GM19452 (cell line): Measurements from ENCODE around the gene PPFIA2.

Source experiments
- ATAC-seq: cut with Tn5 transposase; IDR thresholded peaks from one replicate; pipeline ENCODE4 v1.9.1; 2021; ENCODE audit not compliant: unreplicated experiment

The PPFIA2 gene

DNA sequence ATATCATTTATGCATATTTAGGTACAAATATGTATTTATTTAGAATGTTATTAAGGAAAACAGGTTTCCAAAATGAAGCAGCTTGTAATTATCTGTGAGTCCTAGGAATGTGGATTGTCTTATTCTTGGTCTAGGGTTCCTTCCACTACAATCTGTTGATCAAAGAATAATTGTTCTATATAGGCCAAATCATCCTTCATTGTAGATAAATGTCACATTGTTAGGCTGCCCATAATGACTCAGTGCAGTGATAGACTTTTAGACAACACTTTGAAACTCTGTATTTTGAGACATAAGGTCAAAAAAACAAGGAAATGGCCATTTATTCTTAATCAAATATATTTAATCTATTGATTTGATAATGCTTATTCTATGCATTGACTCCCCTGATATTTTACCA is 398.2 kb downstream of the PPFIA2 start:
- ATAC-seq = no peak

GRCh38 chr12:81359736-81360135 is 399.4 kb downstream of the PPFIA2 start:
- ATAC-seq = no peak

GRCh38 chr12:81354327-81354932 is 404.7 kb downstream of the PPFIA2 start:
- ATAC-seq = no peak

DNA sequence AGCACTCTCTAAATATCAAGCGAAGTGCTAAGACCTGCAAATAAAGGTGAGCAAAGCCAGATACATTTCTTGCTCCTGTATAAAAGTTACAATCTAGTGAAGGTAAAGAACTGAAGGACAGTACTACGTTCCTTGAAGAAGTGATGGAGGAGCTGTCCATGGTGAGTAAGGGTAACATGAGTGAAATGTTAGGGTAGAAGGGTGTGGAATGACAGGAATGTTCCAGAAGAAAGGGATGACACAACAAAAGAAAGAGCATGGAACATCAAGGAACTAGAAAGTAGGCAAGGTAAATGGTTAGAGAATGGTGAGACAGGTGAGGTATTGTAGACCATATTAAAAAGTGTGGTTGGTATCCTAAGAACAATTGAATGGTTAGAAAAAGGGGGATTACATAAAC is 408.8 kb downstream of the PPFIA2 start:
- no peak for ATAC-seq

DNA sequence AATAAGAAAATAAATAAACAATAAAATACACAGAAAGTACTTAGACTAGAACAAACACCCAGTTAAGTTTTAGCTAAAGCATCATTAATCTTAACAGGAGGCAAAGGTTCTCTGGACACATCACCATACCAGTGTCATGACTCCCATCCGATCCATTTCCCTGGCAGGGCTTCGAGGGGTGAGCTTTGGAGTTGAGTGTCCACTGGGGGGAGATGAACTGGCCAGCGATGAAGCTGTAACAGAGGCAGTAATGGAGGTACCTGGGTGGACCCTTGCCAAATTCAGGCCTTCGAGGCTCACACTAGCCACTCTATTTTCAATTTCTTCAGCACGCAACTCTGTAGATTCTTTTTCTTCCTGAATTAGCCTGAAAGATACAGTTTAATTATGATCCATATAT is 411.7 kb downstream of the PPFIA2 start:
- no peak for ATAC-seq

DNA sequence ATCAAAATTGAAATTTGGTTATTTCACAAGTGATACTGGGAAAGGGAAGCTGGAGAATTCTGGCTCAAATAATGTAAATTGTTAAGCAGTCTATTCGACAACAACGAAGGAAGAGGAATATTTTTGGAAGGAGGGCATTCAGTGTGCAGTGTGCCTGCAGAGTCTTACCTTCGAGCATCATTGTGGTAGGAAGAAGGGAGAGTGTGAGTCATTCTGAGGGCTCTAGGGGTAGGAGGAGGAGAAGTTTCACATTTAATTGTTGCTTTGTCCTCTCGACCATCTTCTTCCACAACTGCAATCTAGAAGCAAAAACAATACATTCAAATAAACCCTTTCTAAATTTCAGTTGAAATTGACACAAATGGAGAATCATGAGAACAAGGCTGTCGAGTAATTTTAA is 418.2 kb downstream of the PPFIA2 start:
- ATAC-seq = no peak

- no peak for ATAC-seq
Measured at GRCh38 chr12:81339071-81339470, 420.1 kb downstream of the PPFIA2 start.

- no peak for ATAC-seq
Measured at GRCh38 chr12:81337886-81338285, 421.3 kb downstream of the PPFIA2 start.

- ATAC-seq = no peak
Measured at GRCh38 chr12:81333812-81334211, 425.3 kb downstream of the PPFIA2 start.

- ATAC-seq = no peak
Measured at GRCh38 chr12:81332054-81332453, 427.1 kb downstream of the PPFIA2 start.

GRCh38 chr12:81330480-81330879 is 428.7 kb downstream of the PPFIA2 start:
- no peak for ATAC-seq

DNA sequence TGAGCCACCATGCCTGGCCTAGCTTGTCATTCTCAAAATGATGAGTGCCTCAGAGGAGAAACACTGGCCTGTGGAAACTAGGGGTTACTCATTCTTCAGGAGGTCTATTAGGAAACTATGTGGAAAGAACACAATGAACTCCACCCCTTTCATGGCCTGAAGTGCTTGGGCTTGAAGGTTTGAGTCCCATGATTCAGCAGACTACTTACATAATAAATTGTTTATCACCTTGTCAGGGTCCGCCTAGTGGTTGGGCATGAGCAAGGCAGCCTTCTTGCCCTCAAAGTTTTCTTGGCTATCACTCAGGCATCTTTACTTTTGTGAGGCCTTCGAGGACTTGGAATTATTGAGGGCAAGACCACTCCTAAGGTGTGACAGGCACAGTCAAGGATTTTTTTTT is 430.1 kb downstream of the PPFIA2 start:
- ATAC-seq = no peak

GRCh38 chr12:81327425-81327824 is 431.7 kb downstream of the PPFIA2 start:
- ATAC-seq = no peak

GRCh38 chr12:81325086-81325485 is 434.1 kb downstream of the PPFIA2 start:
- no peak for ATAC-seq

DNA sequence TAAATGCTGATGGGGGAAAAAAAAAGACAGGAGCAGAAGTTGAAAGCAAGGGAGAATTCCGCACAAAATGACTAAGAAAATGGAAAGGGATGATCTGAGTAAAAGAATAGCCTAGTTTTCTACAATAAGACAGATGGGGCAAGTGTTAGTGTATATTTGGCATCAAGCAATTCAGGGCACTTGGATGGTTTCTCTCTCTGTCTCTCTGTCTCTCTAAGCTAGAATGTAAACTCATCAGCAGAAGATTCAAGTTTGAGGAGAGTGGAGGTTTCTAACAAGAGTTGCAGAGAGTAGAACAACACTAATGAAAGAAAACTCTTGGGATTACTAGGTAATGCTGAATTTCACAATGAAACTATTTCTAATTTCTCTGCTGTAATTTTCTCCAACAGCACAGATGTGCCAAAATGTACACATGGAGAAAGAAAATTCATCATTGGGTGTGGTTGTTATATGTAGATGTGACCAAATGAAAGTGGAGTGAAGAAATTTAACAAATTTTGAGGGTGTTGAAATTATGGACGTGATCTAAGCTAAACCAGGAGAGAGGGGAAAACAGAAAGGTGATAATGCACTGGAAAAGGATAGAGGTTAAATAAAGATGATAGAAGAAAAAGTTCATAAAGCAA is 444.1 kb downstream of the PPFIA2 start:
- no peak for ATAC-seq

GRCh38 chr12:81303935-81304334 is 455.2 kb downstream of the PPFIA2 start:
- ATAC-seq = no peak

GRCh38 chr12:81300454-81300853 is 458.7 kb downstream of the PPFIA2 start:
- no peak for ATAC-seq

DNA sequence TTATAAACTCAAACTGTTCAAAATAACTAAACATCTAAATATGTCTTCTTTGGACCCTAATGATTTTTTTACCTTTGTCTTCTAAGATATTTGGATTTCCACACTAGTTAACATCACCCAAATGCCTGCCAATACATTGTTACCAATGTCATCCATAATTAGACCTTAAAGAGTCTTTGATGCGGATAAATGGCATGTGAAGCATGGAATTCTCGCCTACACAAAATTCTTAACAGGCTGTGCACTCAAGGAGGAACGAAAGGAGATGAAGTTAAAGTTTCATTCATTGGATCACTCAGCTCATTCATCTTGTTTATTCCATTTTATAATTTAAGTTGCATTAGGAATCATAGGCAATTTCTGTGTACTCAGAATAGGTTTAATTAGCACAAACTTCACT is 461.5 kb downstream of the PPFIA2 start:
- ATAC-seq = no peak

DNA sequence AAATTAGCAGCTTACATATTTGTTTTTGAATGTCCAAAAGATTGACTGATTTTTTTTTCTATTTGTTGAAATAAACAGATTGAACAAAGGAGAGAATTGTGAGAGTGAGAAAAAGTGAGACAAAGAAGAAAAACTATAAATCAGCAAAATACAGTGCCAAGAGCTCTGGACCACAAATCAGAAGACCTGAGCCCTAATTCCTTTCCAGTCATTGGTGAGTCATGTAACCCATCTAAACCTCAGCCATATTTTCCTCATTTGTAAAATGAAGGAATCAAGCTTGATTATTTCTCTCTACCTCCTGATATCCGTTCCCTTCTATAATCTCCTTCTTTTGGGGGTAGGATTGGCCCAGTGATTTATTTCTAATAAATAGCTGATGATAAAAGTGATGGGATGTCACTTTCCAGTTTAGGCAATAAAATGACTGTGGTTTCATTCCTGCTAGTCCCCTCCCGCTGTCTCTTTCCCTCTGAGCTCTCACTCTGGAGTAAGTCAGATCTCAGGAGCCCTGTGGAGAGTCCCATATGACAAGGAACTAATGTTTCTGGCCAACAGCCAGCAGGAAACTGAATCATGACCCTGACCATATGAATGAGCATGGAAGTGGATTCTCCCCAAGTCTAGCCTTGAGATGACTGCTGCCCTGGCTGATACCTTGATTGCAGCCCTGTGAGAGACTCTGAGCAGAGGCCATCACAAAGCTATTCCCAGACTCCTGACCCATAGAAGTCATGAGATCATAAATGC is 462.4 kb downstream of the PPFIA2 start:
- no peak for ATAC-seq

DNA sequence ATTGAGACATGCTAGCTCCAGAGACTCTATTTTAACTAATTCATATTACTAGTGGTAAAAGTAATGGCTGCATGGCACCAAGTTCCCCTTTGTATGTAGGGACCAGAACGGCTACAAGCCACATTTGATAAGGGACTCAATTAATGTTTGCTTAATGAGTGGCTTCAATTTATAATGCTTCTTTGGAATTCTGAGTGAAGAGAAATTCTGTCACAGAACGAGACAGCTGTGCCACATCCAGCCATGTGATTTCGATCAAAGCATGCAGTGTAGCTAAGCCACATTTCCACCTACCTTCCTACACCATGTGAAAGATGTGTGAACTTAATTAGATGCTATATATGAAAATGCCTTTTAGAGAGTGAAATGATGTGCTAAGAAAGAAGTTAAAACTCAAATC is 463.9 kb downstream of the PPFIA2 start:
- no peak for ATAC-seq

GRCh38 chr12:81294325-81295190 is 464.6 kb downstream of the PPFIA2 start:
- no peak for ATAC-seq
